OCI-LY3 (cell line): Measurements from ENCODE around the gene ACAA1.

Experiments used
- CTCF ChIP-seq: fragments of 200-600, 300-600 bp; sonication (generic); IDR thresholded peaks from 2 replicates; pipeline ENCODE4 v1.5.1; 2014; ENCODE audit warnings: antibody characterized with exemption, low read length, low read depth
- EZH2phosphoT487 ChIP-seq: fragments of 200-600 bp; shearing (Covaris generic); IDR thresholded peaks from 2 replicates; pipeline ENCODE4 v1.6.1; 2018; ENCODE audit warnings: antibody characterized with exemption, mixed run types, low read depth

GRCh38 chr3:38107911-38108648 is 28.8 kb downstream of the ACAA1 start:
- TF ChIP-seq CTCF (no peak), EZH2phosphoT487 (no peak)
